ENCODE results near the gene CDK5RAP1.

The CDK5RAP1 gene

GRCh38 chr20:33377366-33377765, 24.0 kb downstream of the CDK5RAP1 start:
- no peak for DNase-seq

DNA sequence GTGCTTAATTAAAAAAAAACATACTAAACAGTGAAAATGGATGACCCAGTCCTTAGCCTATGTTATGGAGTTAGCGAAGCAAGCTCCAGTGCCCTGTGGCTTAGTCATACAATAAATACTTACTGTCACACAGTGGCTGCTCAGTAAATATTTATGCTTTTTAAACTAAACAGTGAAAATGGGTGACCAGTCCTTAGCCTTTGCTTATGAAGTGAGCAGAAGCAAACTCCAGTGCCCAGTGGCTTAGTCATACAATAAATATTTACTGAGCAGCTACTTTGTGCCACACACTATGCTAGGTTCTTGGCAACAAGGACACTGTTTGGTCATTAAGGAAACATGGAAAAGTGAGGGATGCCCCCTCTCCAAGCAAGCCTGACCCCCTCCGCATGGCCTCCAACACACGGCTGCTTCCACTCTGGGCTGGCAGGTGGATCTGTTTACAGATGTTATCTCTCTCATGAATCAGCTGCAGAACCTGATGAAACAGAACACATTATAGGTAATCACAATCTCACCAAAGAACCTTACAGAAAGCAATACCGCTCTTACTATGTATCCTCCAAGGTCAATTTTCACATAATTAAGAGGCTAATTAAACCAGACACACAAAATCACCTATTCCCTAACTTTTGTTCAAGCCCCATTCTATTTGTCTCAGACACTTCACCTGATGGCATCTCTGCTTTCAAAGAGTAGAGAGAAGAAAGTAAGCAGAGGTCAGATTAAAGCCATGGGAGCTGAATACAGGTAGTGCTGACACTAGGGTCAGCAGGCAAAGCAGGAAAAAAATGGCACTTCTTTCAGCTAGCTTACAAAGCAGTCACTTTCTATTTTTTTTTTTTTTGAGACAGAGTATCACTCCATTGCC, 27.3 kb downstream of the CDK5RAP1 start:
- DNase-seq: no peak

DNA sequence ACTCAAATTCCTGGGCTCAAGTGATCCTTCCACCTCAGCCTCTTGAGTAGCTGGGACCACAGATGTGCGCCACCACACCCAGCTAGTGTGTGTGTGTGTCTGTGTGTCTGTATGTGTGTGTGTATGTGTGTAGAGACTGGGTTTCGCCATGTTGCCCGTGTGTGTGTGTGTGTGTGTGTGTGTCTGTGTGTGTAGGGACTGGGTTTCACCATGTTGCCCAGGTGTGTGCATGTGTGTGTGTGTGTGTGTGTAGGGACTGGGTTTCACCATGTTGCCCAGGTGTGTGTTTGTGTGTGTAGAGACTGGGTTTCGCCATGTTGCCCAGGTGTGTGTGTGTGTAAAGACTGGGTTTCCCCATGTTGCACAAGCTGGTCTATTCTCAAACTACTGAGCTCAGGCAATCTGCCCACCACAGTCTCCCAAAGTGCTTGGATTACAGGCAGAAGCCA, 28.3 kb downstream of the CDK5RAP1 start:
- no peak for DNase-seq

GRCh38 chr20:33370291-33370690, 31.0 kb downstream of the CDK5RAP1 start:
- peak; percentile 27 to 44 for DNase-seq

- no peak for DNase-seq
Observed at GRCh38 chr20:33362898-33363297, 38.4 kb downstream of the CDK5RAP1 start.

- no peak for DNase-seq
Observed at GRCh38 chr20:33359399-33360261, 41.7 kb downstream of the CDK5RAP1 start.

GRCh38 chr20:33353013-33353402, 48.3 kb downstream of the CDK5RAP1 start:
- no peak for DNase-seq

GRCh38 chr20:33352258-33353012, 48.9 kb downstream of the CDK5RAP1 start:
- DNase-seq: no peak

GRCh38 chr20:33351696-33352095, 49.6 kb downstream of the CDK5RAP1 start:
- no peak for DNase-seq

- no peak for DNase-seq
Observed at GRCh38 chr20:33349493-33349892, 51.8 kb downstream of the CDK5RAP1 start.

DNA sequence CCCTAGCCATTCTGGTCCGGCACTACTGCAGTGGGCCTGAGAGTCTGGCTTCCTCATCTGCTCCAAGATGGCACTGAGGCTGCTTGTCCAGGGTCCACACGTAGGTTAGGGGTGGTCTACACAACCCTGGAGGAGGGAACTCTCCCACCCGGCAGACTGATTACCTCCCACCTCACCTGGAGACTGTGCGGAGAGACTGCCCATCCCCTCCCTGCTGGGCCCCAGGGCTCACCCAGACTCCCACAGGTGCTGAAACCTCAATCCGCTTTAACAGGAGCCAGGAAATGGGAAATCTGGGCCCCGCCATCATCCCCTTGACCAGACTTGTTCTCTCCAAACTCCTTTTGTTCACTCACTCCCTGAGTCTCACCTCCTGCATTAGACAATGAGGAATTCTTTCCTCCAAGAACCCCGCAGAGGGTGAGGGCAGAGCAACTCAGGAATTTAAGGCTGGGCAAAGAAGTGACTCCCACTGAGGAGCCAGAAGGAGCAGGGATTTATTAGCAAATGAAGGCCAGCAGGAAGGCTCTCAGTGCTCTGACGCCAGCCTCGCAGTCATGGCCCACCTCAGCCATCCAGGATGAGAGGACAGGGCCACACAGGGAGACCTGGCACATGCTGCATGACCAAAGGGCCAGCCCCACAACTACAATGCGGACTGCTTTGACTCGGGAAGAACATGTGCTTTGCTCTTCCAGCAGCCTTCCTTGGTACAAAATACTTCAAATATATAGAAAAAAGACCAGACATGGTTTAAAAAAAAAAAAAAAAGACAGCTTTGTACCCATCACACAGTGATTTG, 53.0 kb downstream of the CDK5RAP1 start:
- no peak for DNase-seq

- no peak for DNase-seq
Observed at GRCh38 chr20:33345342-33345741, 56.0 kb downstream of the CDK5RAP1 start.

GRCh38 chr20:33343521-33343920, 57.8 kb downstream of the CDK5RAP1 start:
- no peak for DNase-seq

- no peak for DNase-seq
Observed at GRCh38 chr20:33339515-33340058, 61.7 kb downstream of the CDK5RAP1 start.

DNA sequence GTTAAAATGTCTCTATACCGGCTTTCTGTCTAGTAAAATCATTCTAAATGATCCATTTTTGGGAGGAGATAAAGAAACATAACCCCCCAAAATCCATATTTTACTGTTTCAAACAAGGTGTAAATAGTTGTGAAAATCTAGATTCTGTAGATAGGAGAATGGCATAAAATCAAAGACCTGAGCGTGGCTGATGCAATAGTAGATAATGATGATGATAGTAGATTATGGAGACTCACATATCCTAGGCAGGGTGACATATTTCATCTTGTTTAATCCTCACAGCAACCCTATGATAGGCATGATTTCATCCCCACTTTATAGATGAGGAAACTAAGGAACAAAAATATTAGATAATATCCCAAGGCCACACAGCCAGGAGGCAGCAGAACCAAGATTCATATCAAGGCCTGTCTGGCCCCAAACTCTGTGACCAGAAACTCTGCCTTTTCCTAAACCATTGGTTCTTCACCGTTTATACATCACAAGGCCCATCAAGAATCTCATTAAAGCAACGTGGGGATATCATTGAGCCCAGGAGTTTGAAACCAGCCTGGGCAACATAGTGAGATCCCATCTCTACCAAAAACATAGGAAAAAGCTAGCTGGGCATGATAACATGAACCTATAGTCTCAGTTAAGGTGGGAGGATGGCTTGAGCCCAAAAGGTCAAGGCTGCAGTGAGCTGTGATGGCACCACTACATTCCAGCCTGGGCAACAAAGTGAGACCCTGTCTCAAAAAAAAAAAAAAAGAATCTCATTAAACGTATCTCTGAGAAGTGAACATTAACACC, 62.7 kb downstream of the CDK5RAP1 start:
- DNase-seq: no peak

DNA sequence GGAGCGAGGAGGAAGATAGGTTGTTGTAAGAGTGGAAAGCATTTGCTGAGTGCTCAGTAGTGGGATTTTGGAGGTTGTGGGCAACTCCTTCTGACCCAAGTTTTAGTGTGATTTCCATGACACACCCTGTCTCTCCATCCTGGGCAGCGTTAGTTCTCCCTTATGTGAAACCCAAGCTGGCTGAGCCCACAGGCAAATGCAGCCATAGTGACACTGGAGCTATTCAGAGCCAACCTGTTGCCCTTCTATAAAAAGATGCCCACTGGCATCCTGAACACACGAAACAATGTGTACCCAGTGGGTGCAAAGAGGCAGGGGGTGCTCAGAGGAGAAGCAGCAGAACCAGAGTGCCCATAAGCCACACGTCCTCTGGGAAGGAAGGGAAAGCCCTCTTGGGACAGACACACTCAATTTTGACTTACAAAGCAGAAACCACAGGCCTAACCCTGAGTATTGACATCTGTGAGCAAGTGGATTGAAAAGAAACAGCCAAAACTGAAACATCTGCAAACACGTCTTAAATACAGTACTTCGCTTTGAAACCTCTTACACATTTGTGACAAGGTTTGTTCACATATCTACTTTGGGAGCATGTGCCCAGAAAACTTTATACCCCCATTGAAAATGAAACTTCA, 63.7 kb downstream of the CDK5RAP1 start:
- DNase-seq: no peak

GRCh38 chr20:33337119-33337518, 64.2 kb downstream of the CDK5RAP1 start:
- no peak for DNase-seq

DNA sequence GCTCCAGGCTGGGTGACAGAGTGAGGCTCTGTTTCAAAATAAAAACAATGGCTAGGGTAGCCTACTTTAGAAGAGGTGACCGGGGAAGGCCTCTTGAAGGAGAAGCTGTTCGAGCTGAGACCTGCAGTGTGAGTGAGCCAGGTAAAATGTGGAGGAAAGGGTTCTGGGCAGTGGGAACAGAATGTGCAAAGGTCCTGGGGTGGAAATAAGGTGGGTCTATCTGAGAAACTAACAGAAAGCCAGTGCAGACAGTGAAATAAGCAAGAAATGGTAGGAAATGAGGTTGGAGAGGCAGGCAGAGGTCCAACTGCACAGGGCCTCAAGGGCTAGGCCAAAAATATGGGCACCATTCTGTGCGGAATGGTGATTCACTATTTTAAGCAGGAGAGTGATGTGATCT, 64.9 kb downstream of the CDK5RAP1 start:
- no peak for DNase-seq

- no peak for DNase-seq
Observed at GRCh38 chr20:33334111-33334510, 67.2 kb downstream of the CDK5RAP1 start.

DNA sequence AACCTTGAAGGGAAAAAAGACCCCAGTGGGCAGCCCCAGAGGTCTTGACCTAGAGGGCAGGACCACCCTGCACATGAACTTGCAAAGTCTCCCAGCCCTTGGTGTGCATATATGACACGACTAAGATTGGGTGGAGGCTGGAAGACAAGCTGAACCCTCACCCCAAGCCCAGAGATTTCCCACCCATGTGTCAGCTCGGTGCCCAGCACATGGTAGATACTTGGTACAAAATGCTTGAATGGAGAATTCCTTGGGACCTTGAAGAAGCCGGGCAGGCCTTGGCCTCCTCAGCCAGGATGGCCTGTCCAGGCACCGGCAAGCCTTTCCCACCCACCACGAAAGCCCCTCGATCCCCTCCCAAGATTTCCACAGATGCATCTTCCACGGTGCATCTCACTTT, 67.7 kb downstream of the CDK5RAP1 start:
- no peak for DNase-seq

Measured in activated CD4-positive, alpha-beta T cell treated with anti-CD3 and anti-CD28 coated beads, Interleukin-2, amount 50 U/mL, for 48 hours (primary cell).